ENCODE data around the gene APIP.

The APIP gene

GRCh38 chr11:34916015-34916842 lies at the start of gene APIP, which contains the start of gene PDHX:
Gene APIP, minus strand, starts transcription at chr11:34916379. Its CDS starts 95 bp downstream, at chr11:34916284.
Gene PDHX, plus strand, starts transcription at chr11:34916618. Its CDS starts 38 bp downstream, at chr11:34916656.
- DNase-seq (ENCODE audit: low spot score): peak; percentile 98

GRCh38 chr11:34964610-34965331 lies 48.6 kb upstream of the APIP start:
- no peak for DNase-seq (ENCODE audit: low spot score)

DNA sequence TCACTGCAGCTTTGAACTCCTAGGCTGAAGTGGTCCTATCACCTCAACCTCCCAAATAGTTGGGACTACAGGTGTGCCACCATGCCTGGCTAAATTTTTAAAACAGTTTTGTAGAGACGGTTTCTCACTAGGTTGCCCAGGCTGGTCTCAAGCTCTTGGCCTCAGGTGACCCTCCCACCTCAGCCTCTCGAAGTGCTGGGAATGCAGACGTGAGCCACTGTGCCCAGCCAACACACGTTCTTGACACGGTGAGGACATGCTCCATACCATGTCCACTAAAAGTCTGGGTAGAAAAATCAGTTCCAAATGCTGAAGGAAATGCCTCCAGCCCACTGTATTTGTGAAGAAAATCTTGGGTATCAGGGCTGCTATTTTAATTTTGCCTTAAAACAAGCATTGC lies 47.2 kb upstream of the APIP start:
- DNase-seq (ENCODE audit: low spot score): no peak

DNA sequence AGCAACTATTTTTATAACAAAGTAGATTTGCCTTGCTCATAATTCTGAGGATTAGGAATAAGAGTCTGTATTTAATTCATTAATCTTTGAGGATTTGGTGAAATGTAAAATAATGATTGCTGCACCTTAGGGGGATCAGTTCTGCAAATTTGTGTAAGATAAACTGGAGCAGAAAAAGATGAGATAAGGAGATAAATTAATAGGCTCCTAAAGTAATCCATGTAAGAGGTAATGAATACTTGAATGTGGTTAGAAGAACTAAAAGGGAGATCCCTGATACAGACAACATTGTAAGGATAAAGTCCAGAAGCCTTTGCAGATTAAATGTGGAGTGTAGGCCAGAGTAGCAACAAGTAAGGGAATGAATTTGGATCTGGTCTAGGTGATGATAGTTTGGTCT lies 45.9 kb upstream of the APIP start:
- no peak for DNase-seq (ENCODE audit: low spot score)

DNA sequence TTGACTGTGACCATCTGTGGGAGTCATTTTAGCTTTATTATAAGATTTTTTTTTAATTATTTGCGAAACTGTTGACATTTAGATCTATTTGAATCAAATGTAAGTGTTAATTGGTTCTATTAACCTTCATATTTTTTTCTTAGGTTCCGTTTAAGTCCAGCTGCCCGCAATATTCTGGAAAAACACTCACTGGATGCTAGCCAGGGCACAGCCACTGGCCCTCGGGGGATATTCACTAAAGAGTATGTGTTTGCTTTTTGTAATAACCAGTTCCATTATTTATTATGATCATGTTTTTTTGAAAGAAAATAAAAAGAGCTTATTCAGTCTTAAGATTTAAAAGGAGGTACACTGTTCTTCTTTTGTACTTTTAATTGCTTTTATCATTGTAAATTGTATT lies 44.1 kb upstream of the APIP start:
- no peak for DNase-seq (ENCODE audit: low spot score)

DNA sequence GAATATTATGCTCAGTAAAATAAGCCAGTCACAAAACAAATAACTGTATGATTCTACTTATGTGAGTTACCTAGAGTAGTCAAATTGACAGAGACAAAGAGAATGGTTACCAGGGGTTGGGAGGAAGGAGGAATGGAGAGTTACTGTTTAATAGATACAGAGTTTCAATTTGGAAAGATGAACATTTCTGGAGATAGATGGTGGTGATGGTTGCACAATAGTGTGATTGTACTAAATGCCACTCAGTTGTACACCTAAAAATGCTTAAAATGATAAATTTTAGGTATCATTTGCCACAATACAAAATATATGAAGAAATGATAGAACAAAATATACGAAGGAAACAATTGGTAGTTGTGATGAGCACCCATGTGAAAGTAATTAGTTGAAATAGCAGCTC lies 43.6 kb upstream of the APIP start:
- DNase-seq (ENCODE audit: low spot score): no peak

DNA sequence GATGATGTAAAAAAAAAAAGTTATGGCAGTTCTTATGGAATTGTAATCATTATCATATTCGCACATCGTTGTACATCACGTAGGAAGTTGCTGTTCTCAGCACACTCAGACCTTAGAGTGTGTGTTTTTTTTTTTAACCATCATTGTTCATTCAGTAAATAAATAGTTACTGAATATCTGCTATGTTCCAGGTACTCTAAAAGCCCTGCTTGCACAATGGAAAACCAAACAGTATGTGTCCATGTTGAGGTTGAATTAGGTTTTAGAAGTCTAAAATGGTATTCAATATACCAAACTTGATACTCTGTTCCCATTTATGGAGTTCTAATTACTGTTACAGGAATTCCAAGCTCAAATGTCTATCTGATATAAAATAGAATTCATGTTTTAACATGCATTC lies 41.4 kb upstream of the APIP start:
- DNase-seq (ENCODE audit: low spot score): no peak

DNA sequence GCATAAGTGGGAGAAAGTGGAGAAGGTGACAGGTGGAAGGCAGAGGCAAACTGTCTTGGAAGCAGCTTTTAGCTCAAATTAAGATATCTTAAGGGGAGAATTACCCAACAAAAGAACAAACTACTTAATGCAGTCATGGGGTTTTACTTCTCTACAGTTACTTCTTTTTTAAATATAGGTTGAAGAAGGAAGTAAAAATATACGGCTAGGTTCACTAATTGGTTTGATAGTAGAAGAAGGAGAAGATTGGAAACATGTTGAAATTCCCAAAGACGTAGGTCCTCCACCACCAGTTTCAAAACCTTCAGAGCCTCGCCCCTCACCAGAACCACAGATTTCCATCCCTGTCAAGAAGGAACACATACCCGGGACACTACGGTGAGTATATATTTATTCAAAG lies 41.0 kb upstream of the APIP start:
- no peak for DNase-seq (ENCODE audit: low spot score)

GRCh38 chr11:34953955-34954354 lies 37.8 kb upstream of the APIP start:
- peak; percentile 2 for DNase-seq (ENCODE audit: low spot score)

DNA sequence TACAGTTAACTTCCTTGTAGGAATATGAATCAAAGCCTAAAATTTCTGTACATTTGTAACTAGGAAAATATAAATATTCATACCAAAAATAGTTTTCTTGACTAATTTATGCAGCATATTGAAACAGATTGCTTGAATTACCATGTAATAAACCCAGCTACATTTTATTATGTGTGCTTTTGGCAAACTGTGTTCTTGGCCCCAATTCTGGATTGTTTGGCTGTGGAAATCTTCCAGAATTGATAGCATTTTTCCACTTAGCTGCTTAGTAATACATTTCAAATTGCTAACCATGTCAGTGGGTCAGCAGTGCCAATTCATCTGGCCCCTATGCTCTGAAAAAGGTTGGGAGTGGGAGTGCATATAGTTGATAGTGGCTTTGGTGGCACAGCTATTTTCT lies 32.5 kb upstream of the APIP start:
- no peak for DNase-seq (ENCODE audit: low spot score)

DNA sequence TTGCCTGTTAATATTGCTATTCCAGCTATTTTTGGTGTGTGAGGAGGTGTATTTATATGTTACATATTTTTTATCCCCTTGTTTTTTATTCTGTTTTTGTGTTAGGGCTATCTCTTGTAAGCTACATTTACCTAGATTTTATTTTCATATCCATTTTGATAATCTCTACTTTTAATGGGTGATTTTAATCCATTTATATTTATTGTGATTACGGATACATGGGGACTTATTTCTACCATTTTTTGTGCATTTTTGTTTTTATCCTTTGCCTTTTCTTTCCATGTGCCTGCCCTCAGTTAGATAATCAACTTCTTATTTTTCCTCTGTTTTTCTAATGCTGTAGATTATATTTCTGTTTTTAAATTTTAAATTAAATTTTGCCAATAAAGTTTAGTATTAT lies 28.5 kb upstream of the APIP start:
- DNase-seq (ENCODE audit: low spot score): no peak

DNA sequence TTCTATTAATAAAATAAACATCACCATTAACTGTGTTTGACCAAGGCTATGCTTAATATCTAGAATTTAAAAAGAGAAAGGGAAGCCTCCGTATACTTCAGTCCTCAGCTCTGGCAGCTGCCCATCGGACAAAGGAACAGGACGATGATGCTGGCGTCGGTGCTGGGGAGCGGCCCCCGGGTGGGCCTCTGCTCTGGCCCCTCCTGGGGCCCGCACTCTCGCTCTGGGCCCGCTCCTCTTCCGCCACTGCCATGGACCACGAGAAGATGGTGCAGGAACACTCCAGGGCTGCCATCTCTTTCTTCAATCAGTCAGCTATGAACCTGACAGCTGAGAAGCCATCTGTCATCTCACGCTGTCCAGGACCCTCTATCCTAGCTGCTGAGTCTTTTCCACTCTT lies 25.5 kb upstream of the APIP start:
- DNase-seq (ENCODE audit: low spot score): no peak

DNA sequence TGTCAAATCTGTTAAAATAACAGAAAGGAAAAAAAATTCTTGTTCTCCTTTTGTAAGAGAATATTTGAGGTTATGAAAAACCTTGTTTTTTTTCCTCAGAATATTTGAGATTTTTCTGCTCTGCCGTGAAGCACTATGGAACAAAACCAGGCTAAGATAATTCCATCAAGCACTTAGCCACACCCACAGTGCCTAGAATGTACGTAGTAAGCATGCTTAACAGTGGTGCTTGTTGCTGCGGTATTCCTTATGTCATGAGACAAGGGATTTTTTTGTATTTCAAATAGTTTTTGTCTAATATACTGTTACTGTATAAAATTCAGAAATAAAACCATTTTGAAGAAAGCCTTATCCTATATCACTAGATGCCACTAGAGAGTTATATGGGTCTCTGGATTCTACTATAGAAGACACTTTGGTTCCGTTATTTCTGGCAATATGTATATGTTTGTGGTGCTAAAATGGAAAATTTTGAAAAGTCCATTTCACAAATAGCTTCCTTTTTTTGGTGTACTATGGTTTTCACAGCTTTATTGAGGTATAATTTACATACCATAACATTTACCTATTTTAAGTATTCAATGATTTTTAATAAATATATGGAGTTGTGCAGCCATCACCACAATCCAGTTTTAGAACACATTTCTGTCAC lies 24.0 kb upstream of the APIP start:
- DNase-seq (ENCODE audit: low spot score): no peak

- no peak for DNase-seq (ENCODE audit: low spot score)
Measured at GRCh38 chr11:34938611-34939010, 22.4 kb upstream of the APIP start.

- DNase-seq (ENCODE audit: low spot score): no peak
Measured at GRCh38 chr11:34936945-34937629, 20.9 kb upstream of the APIP start.

- DNase-seq (ENCODE audit: low spot score): no peak
Measured at GRCh38 chr11:34929794-34930763, 13.9 kb upstream of the APIP start.

- no peak for DNase-seq (ENCODE audit: low spot score)
Measured at GRCh38 chr11:34928960-34929680, 12.9 kb upstream of the APIP start.

GRCh38 chr11:34928268-34928959 lies 12.2 kb upstream of the APIP start:
- no peak for DNase-seq (ENCODE audit: low spot score)

DNA sequence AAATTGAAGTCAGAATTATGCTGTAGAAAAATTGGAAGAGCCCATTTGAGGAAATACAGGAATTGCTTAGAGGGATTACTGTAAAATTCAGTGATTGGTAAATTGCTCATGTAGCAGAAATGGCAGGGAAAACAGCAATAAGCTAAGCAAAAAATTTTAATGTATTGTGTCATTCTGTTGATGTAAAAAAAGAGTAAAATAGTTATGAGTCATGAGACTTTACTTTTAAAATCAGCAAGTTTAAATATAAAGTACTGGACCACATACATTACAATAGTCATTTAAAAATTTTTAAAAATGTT lies 10.6 kb upstream of the APIP start:
- DNase-seq (ENCODE audit: low spot score): no peak
